Endothelial cell of umbilical vein (primary cell): ENCODE data around the gene MED15. TPM values are rescaled to one million over a fixed set of nuclear protein-coding genes. Genes with fewer than 3 reads are reported as not detected.

Source experiments
- BruUV-seq: library from RNA; stranded (reverse); fragments of 400-500 nt; replicated peaks from 2 replicates; lab custom pipeline; 2021; lab: Mats Ljungman, UMichigan
- CTCF ChIA-PET: fragments of 300-600, 350-600 bp; sonication (Branson Sonifier 250); formaldehyde crosslinking; loops from one replicate; lab custom pipeline; 2021; ENCODE audit warnings: antibody characterized with exemption, inconsistent platforms; lab: Charles Lee
- POLR2A ChIA-PET: fragments of 300-600, 350-600 bp; sonication (Branson Sonifier 250); formaldehyde crosslinking; loops from one replicate; lab custom pipeline; 2021; ENCODE audit warnings: antibody characterized with exemption, inconsistent platforms; lab: Charles Lee
- DNase-seq: peaks from one replicate; pipeline ENCODE4 v3.0.0-alpha.2; 2011; ENCODE audit warnings: low read depth, low spot score
- FAIRE-seq: peaks from 2 replicates; lab custom pipeline; 2011; peaks lifted over from hg19 to GRCh38; lab: Jason Lieb, UNC
- H2AFZ ChIP-seq: 2 replicates; pipeline ENCODE4 v1.6.0; 2012; ENCODE audit warnings: low read depth, low read length, control low read depth, inconsistent platforms
- H3K27ac ChIP-seq: 2 replicates; pipeline ENCODE4 v1.5.1; 2011; ENCODE audit warnings: low read depth, mild to moderate bottlenecking, control low read depth, low read length, moderate library complexity; ENCODE audit not compliant: insufficient read depth
- H3K27me3 ChIP-seq, 2 experiments: 2 replicates each; pipeline versions ENCODE4 v1.6.0 to v1.6.1; 2011; ENCODE audit warnings: low read length in 2 of 2, mixed read lengths in 1 of 2; ENCODE audit not compliant: control insufficient read depth in 2 of 2, insufficient read depth in 2 of 2
- H3K36me3 ChIP-seq, 2 experiments: 2 replicates in 1 of 2; 3 replicates in 1 of 2; pipeline ENCODE4 v1.5.1; 2011; ENCODE audit warnings: low read length in 2 of 2, mild to moderate bottlenecking in 1 of 2, moderate library complexity in 1 of 2; ENCODE audit not compliant: control insufficient read depth in 2 of 2, insufficient read depth in 2 of 2; ENCODE audit errors: extremely low read depth in 1 of 2
- H3K4me1 ChIP-seq: 3 replicates; pipeline ENCODE4 v1.5.1; 2011; ENCODE audit warnings: mild to moderate bottlenecking, low read length; ENCODE audit not compliant: control insufficient read depth, insufficient read depth; ENCODE audit errors: extremely low read depth
- H3K4me2 ChIP-seq: 2 replicates; pipeline ENCODE4 v1.6.1; 2011; ENCODE audit warnings: low read length, control low read depth, mixed read lengths; ENCODE audit not compliant: insufficient read depth
- H3K4me3 ChIP-seq, 3 experiments: fragments of 200-600 bp in 1 of 3; sonication (generic), shearing (Covaris generic) in 1 of 3; replicated peaks in 1 of 3; 2 replicates each; pipeline ENCODE4 v1.5.1; 2011 to 2016; ENCODE audit warnings: control low read depth in 3 of 3, low read length in 3 of 3, mild to moderate bottlenecking in 2 of 3, inconsistent platforms in 1 of 3, low read depth in 1 of 3, moderate library complexity in 1 of 3; ENCODE audit not compliant: insufficient read depth in 1 of 3
- H3K79me2 ChIP-seq: 2 replicates; pipeline ENCODE4 v1.6.0; 2012; ENCODE audit warnings: low read length, inconsistent platforms; ENCODE audit not compliant: control insufficient read depth, insufficient read depth
- H3K9ac ChIP-seq: replicated peaks from 2 replicates; pipeline ENCODE3; 2011; ENCODE audit warnings: low read length, control low read depth; ENCODE audit not compliant: insufficient read depth; ENCODE audit errors: extremely low read depth
- H3K9me1 ChIP-seq: replicated peaks from 3 replicates; pipeline ENCODE4 v1.6.0; 2011; ENCODE audit warnings: mild to moderate bottlenecking, low read length; ENCODE audit not compliant: control insufficient read depth, insufficient read depth; ENCODE audit errors: extremely low read depth
- H3K9me3 ChIP-seq: replicated peaks from 2 replicates; pipeline ENCODE4 v1.5.1; 2012; ENCODE audit warnings: low read length, inconsistent platforms; ENCODE audit not compliant: control insufficient read depth, insufficient read depth
- H4K20me1 ChIP-seq: replicated peaks from 2 replicates; pipeline ENCODE3; 2011; ENCODE audit warnings: mild to moderate bottlenecking, low read length; ENCODE audit not compliant: control insufficient read depth, insufficient read depth; ENCODE audit errors: extremely low read depth
- CTCF ChIP-seq, 2 donors: IDR thresholded peaks; 1 replicate in 1 of 2; 2 replicates in 1 of 2; pipeline ENCODE4 v1.5.1; 2011; ENCODE audit warnings: low read length in 2 of 2, mild to moderate bottlenecking in 2 of 2, moderate library complexity in 2 of 2, control low read depth in 1 of 2, inconsistent platforms in 1 of 2, low read depth in 1 of 2; ENCODE audit not compliant: insufficient read depth in 1 of 2; ENCODE audit errors: extremely low read depth in 1 of 2
- EZH2 ChIP-seq: IDR thresholded peaks from 2 replicates; pipeline ENCODE4 v1.6.1; 2012; ENCODE audit warnings: borderline replicate concordance, low read depth, mild to moderate bottlenecking, moderate library complexity, low read length, inconsistent platforms; ENCODE audit not compliant: severe bottlenecking
- FOS ChIP-seq: IDR thresholded peaks from 2 replicates; pipeline ENCODE4 v1.6.1; 2011; ENCODE audit warnings: mild to moderate bottlenecking, low read length, moderate library complexity, borderline replicate concordance; ENCODE audit not compliant: insufficient read depth
- GATA2 ChIP-seq: IDR thresholded peaks from 2 replicates; pipeline ENCODE4 v1.7.0; 2011; ENCODE audit warnings: low read depth, mild to moderate bottlenecking, moderate library complexity, mixed read lengths, low read length; ENCODE audit not compliant: insufficient read length, insufficient read depth
- JUN ChIP-seq: IDR thresholded peaks from 2 replicates; pipeline ENCODE4 v1.6.1; 2011; ENCODE audit warnings: borderline replicate concordance, low read depth; ENCODE audit not compliant: insufficient read length, insufficient read depth
- MYC ChIP-seq: IDR thresholded peaks from one replicate; pipeline ENCODE4 v1.6.1; 2011; ENCODE audit warnings: mild to moderate bottlenecking, low read depth, low read length
- POLR2A ChIP-seq: IDR thresholded peaks from 2 replicates; pipeline ENCODE4 v1.6.1; 2012; ENCODE audit warnings: low read depth, mild to moderate bottlenecking, control low read depth, low read length
- POLR2AphosphoS5 ChIP-seq: IDR thresholded peaks from 2 replicates; pipeline ENCODE4 v1.6.1; 2012; ENCODE audit warnings: low read depth, mild to moderate bottlenecking, control low read depth, low read length, moderate library complexity; ENCODE audit not compliant: insufficient read depth
- dilution Hi-C: fragments of 300-500 bp; cut with MboI; formaldehyde crosslinking; loops from one replicate; pipeline ENCODE4 v1.15.0; 2019; ENCODE audit warnings: low sequenced_read_pairs; ENCODE audit not compliant: extremely low pct_ligation_motif_present
- intact Hi-C: fragments of 100-400 bp; cut with micrococcal nuclease; formaldehyde crosslinking; loops from one replicate; pipeline ENCODE4 v1.10.0; 2022
- polyA plus RNA-seq, 4 experiments: library from polyadenylated mRNA; depleted of rRNA in 3 of 4; stranded (reverse) in 3 of 4; unstranded in 1 of 4; fragments of >200 nt; gene quantifications; 2 replicates each; pipeline versions ENCODE4 v1.2.1 to v1.2.3, GENCODE V29; 2011 to 2012; ENCODE audit warnings: missing spikeins in 1 of 4
- total RNA-seq: library from RNA; stranded (reverse); gene quantifications from 2 replicates; pipeline ENCODE4 v1.2.3, GENCODE V29; 2021
- TF ChIP-seq, protein P1 (sequence below): IDR thresholded peaks from 2 replicates; pipeline ENCODE4 v1.6.1; 2011; ENCODE audit not compliant: insufficient read depth, insufficient read length

The MED15 gene
- total and polyA plus RNA-seq, 2 donors (not counting 3 experiments of a cell fraction or from before 2014, with no cell fraction given), result 68.1 to 138 TPM

DNA sequence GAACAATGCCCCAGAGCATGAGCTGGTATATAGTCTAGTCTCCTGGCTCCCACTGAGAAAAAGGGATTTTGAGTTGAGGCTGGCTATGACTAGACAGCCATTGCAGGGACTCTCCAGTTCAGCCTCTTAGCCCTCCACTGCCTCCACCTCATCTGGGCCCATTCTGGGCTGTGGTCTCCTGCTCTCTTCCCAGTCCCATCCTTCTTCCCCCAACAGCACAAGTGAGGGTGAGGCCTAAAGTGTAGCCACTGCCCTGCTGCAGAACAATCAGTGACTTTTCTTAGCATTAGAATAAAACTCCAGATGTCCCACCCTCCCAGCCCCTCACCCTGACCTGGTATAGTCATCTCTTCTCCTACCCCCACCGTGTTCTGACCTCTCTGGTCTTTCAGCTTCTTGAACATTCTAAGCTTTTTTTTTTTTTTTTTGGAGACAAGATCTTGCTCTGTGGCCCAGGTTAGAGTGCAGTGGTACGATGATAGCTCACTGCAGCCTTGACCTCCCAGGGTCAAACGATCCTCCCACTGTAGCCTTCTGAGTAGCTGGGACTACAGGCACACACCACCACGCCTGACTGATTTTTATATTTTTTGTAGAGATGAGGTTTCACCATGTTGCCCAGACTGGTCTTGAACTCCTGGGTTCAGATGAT, 4.3 kb downstream of the MED15 start:
- CTCF ChIA-PET, result interaction anchor here (0.7 to 1.7 kb wide), 3 partner anchors 52 to 59 kb away, joined by 3 to 8 read pairs (median 3); no protein-coding TSS in a partner anchor
- dilution Hi-C loops, result no loop called here
- POLR2A ChIA-PET, result no interaction called here

More for the DNA sequence above, 4.3 kb downstream of the MED15 start:
- Histone ChIP-seq H4K20me1 (peaks cover 9% of the 10 kb centered on the region), H3K9me1 (no peaks in the 10 kb centered on the region), H3K9ac (no peak overlapping the region), H2AFZ (no peak overlapping the region), H3K27ac (no peak overlapping the region), H3K9me3 (no peaks in the 10 kb centered on the region), H3K27me3 (no peaks in the 10 kb centered on the region), H3K4me1 (peaks cover 33% of the 10 kb centered on the region), H3K79me2 (peaks cover 90% of the 10 kb centered on the region), H3K4me2 (no peak overlapping the region), H3K36me3 (peaks cover 0 to 7% of the 10 kb centered on the region in 2 experiments), H3K4me3 (no peak overlapping the region)
- intact Hi-C loops, result no loop called here
- BruUV-seq, result no TSS peak
- FAIRE-seq (no peak), DNase-seq (no peak)
- no peak for TF ChIP-seq POLR2AphosphoS5
- TF ChIP-seq POLR2A, result no peak
- TF ChIP-seq EZH2, result no peak
- no peak for TF ChIP-seq JUN
- no peak for TF ChIP-seq MYC
- TF ChIP-seq FOS, result no peak
- TF ChIP-seq CTCF (IDR thresholded peaks at IDR 0.05; ENCODE audit: extremely low read depth in 1 of 2, insufficient read depth in 1 of 2, low read depth in 1 of 2, low read length in 2 of 2), result no peak
- no peak for TF ChIP-seq GATA2
- TF ChIP-seq, protein P1, sequence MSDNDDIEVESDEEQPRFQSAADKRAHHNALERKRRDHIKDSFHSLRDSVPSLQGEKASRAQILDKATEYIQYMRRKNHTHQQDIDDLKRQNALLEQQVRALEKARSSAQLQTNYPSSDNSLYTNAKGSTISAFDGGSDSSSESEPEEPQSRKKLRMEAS, result no peak
